ENCODE data around the gene CDH11. TPM values are rescaled to one million over a fixed set of nuclear protein-coding genes. Genes with fewer than 3 reads are reported as not detected.

The CDH11 gene
- total and polyA plus RNA-seq, 9 of the 15 experiments (the other 6 are each of a cell fraction or from before 2014, with no cell fraction given) = 0.18 TPM; not detected in 8

DNA sequence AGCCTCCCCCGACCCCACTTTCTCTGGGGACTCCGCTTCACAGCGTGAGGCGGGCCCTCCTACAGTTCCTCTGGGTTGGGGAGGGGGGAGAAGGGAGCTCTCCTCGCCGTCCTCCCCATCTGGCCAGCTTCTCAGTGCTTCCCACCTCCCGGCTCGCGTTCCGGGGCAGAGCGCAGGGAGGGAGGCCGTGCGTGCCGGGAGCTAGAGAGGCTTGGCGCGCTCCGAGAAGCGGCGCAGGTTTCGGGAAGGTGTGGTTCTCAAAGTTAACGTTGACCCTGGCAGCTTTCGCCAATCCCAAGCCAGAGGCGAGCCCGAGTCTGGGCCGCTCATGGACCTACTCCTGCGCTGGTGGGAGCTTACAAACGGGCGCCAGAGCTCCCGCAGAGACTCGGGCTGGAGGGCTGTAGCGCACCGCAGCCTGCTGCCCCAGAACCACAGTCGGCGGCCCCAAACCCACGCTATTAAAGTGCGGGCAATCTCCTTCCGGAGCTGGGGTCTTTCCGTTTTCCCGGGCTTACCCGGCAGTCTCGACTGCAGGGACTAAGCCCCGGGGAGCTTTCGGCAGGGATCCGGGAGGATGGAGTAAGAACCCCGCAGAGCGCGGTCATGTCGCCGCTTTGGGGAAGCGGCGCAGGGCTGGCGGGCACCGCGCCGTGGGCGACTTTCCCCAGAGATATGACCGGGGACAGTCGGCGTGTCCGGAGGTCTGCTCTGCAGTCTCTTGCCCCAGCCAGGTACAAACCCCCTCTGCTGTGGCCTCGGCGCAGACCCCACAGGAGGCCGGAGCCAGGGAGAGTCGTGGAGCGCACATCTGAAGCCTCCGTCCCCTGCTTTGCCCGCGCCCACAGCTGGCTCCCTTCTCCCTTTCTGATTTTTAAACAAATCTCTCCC lies 787 bp downstream of the CDH11 start:
- Histone ChIP-seq H3K4me3 (no peak overlapping the region), H3K9me3 (replicated peaks; ENCODE audit: control insufficient read depth, insufficient read depth, low read depth, low read length) (no peaks in the 10 kb centered on the region), H3K27me3 (ENCODE audit: control insufficient read depth in 2 of 2, insufficient read depth in 2 of 2, low read length in 2 of 2) (no peaks in the 10 kb centered on the region), H3K27ac (ENCODE audit: extremely low read depth, low read depth, low read length) (no peak overlapping the region), H3K9ac (ENCODE audit: insufficient read depth in 1 of 2, low read depth in 2 of 2, low read length in 2 of 2) (no peak overlapping the region), H2AFZ (ENCODE audit: low read depth, low read length) (no peak overlapping the region), H3K79me2 (ENCODE audit: control insufficient read depth, insufficient read depth, low read length) (no peaks in the 10 kb centered on the region), H4K20me1 (replicated peaks; ENCODE audit: control insufficient read depth, insufficient read depth, low read length) (no peaks in the 10 kb centered on the region), H3K4me2 (ENCODE audit: insufficient read depth, low read length) (no peak overlapping the region), H3K36me3 (ENCODE audit: control insufficient read depth, insufficient read depth, low read length) (no peaks in the 10 kb centered on the region), H3K9me1 (ENCODE audit: control insufficient read depth, insufficient read depth, low read length) (no peaks in the 10 kb centered on the region), H3K4me1 (replicated peaks in 1 of 2; ENCODE audit: control insufficient read depth in 2 of 2, insufficient read depth in 2 of 2, low read length in 2 of 2) (no peaks in the 10 kb centered on the region; a peak in 1 of 5 replicates)
- no peak for TF ChIP-seq E2F8 (IDR thresholded peaks at IDR 0.05; ENCODE audit: low read depth, partially characterized antibody)
- TF ChIP-seq ZNF79 (CRISPR knock-in tag; IDR thresholded peaks at IDR 0.05; ENCODE audit: low read depth) = no peak
- TF ChIP-seq CUX1 (CRISPR knock-in tag; IDR thresholded peaks at IDR 0.05) = no peak
- TF ChIP-seq ZBED1 (IDR thresholded peaks at IDR 0.05) = no peak
- TF ChIP-seq ZKSCAN1 (IDR thresholded peaks at IDR 0.05; ENCODE audit: low read depth, low read length) = no peak
- no peak for TF ChIP-seq ZNF146 (CRISPR knock-in tag; IDR thresholded peaks at IDR 0.05; ENCODE audit: unreplicated experiment)
- intact Hi-C loops (cut with micrococcal nuclease) (no loop called here), in situ Hi-C loops (cut with MboI) (no loop called here)
- 16% methylated on average over 59 of the region's 68 CpGs for WGBS (ENCODE audit: insufficient coverage, low coverage, missing lambda C conversion rate)
- POLR2A ChIA-PET = interaction anchor here (0.6 kb wide), 1 partner anchor 531 kb away, joined by 3 read pairs; no protein-coding TSS in a partner anchor
- no peak for ATAC-seq
- CTCF ChIA-PET (ENCODE audit: low intra/inter-chr PET ratio) = no interaction called here
- no TSS peak for BruUV-seq (replicated peaks)
- no peak for DNase-seq (ENCODE audit: extremely low read depth in 1 of 4, low spot score in 3 of 4)
- FAIRE-seq = no peak

Measured in K562 (cell line).